CD14-positive monocyte (primary cell): Measurements from ENCODE around the gene CCR7. TPM values are rescaled to one million over a fixed set of nuclear protein-coding genes. Genes with fewer than 3 reads are reported as not detected.

Experiments
- DNase-seq, 3 donors: peaks; one replicate each; pipeline ENCODE4 v3.0.0-alpha.2; 2011 to 2022
- H2AFZ ChIP-seq: 2 replicates; pipeline ENCODE4 v1.6.0; 2012; ENCODE audit warnings: mild to moderate bottlenecking, low read depth, low read length, inconsistent platforms; ENCODE audit not compliant: insufficient read depth, poor library complexity, severe bottlenecking
- H3K27ac ChIP-seq, 2 donors: 1 replicate in 1 of 2; 2 replicates in 1 of 2; pipeline ENCODE4 v1.5.1; 2012 to 2013; ENCODE audit warnings: low read length in 2 of 2, control low read depth in 1 of 2, inconsistent platforms in 1 of 2, low read depth in 1 of 2, mild to moderate bottlenecking in 1 of 2
- H3K27me3 ChIP-seq, 2 donors: one replicate each; pipeline versions ENCODE4 v1.6.0 to v1.6.1; 2011 to 2013; ENCODE audit warnings: low read length in 2 of 2; ENCODE audit not compliant: control insufficient read depth in 2 of 2, insufficient read depth in 2 of 2
- H3K36me3 ChIP-seq, 2 donors: replicated peaks in 1 of 2; 1 replicate in 1 of 2; 2 replicates in 1 of 2; pipeline versions ENCODE4 v1.5.1 to v1.6.1; 2012 to 2013; ENCODE audit warnings: low read length in 2 of 2, control low read depth in 1 of 2, inconsistent platforms in 1 of 2, mild to moderate bottlenecking in 1 of 2; ENCODE audit not compliant: insufficient read depth in 2 of 2, control insufficient read depth in 1 of 2
- H3K4me1 ChIP-seq, 2 donors: 1 replicate in 1 of 2; 2 replicates in 1 of 2; pipeline versions ENCODE4 v1.5.1 to v1.6.1; 2012 to 2013; ENCODE audit warnings: low read length in 2 of 2, control low read depth in 1 of 2, inconsistent platforms in 1 of 2, mild to moderate bottlenecking in 1 of 2, moderate library complexity in 1 of 2; ENCODE audit not compliant: insufficient read depth in 2 of 2, control insufficient read depth in 1 of 2
- H3K4me2 ChIP-seq: replicated peaks from 2 replicates; pipeline ENCODE3; 2012; ENCODE audit warnings: low read length, moderate library complexity, mild to moderate bottlenecking; ENCODE audit not compliant: poor library complexity, severe bottlenecking; ENCODE audit errors: extremely low read depth
- H3K4me3 ChIP-seq, 3 experiments: fragments of 200-600 bp in 1 of 3; sonication (generic) in 1 of 3; replicated peaks in 1 of 3; 1 replicate in 2 of 3; 2 replicates in 1 of 3; pipeline ENCODE4 v1.5.1; 2011 to 2013; ENCODE audit warnings: low read length in 3 of 3, mild to moderate bottlenecking in 3 of 3, control low read depth in 2 of 3, low read depth in 2 of 3, inconsistent platforms in 1 of 3, moderate library complexity in 1 of 3
- H3K79me2 ChIP-seq: 2 replicates; pipeline ENCODE4 v1.6.0; 2012; ENCODE audit warnings: mild to moderate bottlenecking, control low read depth, inconsistent platforms, low read length, moderate library complexity; ENCODE audit not compliant: insufficient read depth
- H3K9ac ChIP-seq: 2 replicates; pipeline ENCODE4 v1.6.0; 2017; ENCODE audit warnings: low read length, mild to moderate bottlenecking; ENCODE audit not compliant: insufficient read depth, poor library complexity, severe bottlenecking
- H3K9me3 ChIP-seq, 2 donors: replicated peaks in 1 of 2; 1 replicate in 1 of 2; 2 replicates in 1 of 2; pipeline versions ENCODE4 v1.5.1 to v1.6.1; 2012 to 2013; ENCODE audit warnings: low read length in 2 of 2, control low read depth in 1 of 2; ENCODE audit not compliant: control insufficient read depth in 1 of 2, insufficient read depth in 1 of 2
- H4K20me1 ChIP-seq: 2 replicates; pipeline ENCODE4 v1.6.0; 2012; ENCODE audit warnings: mild to moderate bottlenecking, low read length, control low read depth, moderate library complexity; ENCODE audit not compliant: insufficient read depth
- H3K27ac Mint-ChIP-seq, 7 donors: one replicate each; pipeline ENCODE4 v1.8.0; 2020; ENCODE audit warnings: mild to moderate bottlenecking in 7 of 7, mixed read lengths in 7 of 7, moderate library complexity in 6 of 7, inconsistent platforms in 2 of 7
- H3K27me3 Mint-ChIP-seq, 3 donors: one replicate each; pipeline ENCODE4 v1.8.0; 2021 to 2022; ENCODE audit warnings: low read depth in 3 of 3, mild to moderate bottlenecking in 3 of 3, mixed read lengths in 3 of 3, moderate library complexity in 3 of 3, inconsistent platforms in 1 of 3
- H3K36me3 Mint-ChIP-seq, 2 donors: one replicate each; pipeline ENCODE4 v1.8.0; 2020; ENCODE audit warnings: mixed read lengths in 2 of 2, inconsistent platforms in 1 of 2, mild to moderate bottlenecking in 1 of 2
- H3K4me1 Mint-ChIP-seq: one replicate; pipeline ENCODE4 v1.8.0; 2020; ENCODE audit warnings: mild to moderate bottlenecking, mixed read lengths
- H3K4me3 Mint-ChIP-seq, 2 donors: one replicate each; pipeline ENCODE4 v1.8.0; 2020; ENCODE audit warnings: mild to moderate bottlenecking in 2 of 2, mixed read lengths in 2 of 2, moderate library complexity in 1 of 2
- H3K9me3 Mint-ChIP-seq, 7 donors: one replicate each; pipeline ENCODE4 v1.8.0; 2020 to 2022; ENCODE audit warnings: mixed read lengths in 7 of 7, mild to moderate bottlenecking in 6 of 7, moderate library complexity in 6 of 7, inconsistent platforms in 2 of 7
- WGBS: methylation state at CpG from one replicate; pipeline ENCODE4 v1.1.5; 2013; ENCODE audit warnings: missing lambda C conversion rate; ENCODE audit not compliant: insufficient coverage; 5-methylcytosine and 5-hydroxymethylcytosine counted together
- intact Hi-C, 2 donors: fragments of 100-400 bp; cut with micrococcal nuclease; formaldehyde crosslinking; loops; one replicate each; pipeline versions ENCODE4 v1.15.0 to v1.15.1; 2023
- polyA plus RNA-seq, 3 donors: library from polyadenylated mRNA; depleted of rRNA in 1 of 3; unstranded in 2 of 3; stranded (reverse) in 1 of 3; fragments of 300-500 nt in 2 of 3; fragments of >200 nt in 1 of 3; fragmentation: Illumina TruSeq in 2 of 3; gene quantifications; 1 replicate in 2 of 3; 2 replicates in 1 of 3; pipeline ENCODE4 v1.2.3, GENCODE V29; 2012 to 2021
- TF ChIP-seq, protein P1 (sequence below): fragments of 200-600 bp; IDR thresholded peaks from one replicate; pipeline ENCODE4 v1.8.0; 2022; ENCODE audit warnings: antibody characterized with exemption, mild to moderate bottlenecking

CCR7 gene
- polyA plus RNA-seq, 3 donors, result 0.15 to 2.1 (median 1.2) TPM

GRCh38 chr17:40550608-40551007, 14.7 kb downstream of the CCR7 start:
- Histone ChIP-seq H3K36me3 (no peaks in the 10 kb centered on the region), H3K9me3 (no peaks in the 10 kb centered on the region), H4K20me1 (no peaks in the 10 kb centered on the region), H3K27me3 (no peaks in the 10 kb centered on the region), H3K9ac (no peak overlapping the region), H3K4me3 (no peak overlapping the region), H3K27ac (no peak overlapping the region), H3K4me2 (no peak overlapping the region), H3K79me2 (no peaks in the 10 kb centered on the region), H3K4me1 (peaks cover 12 to 17% of the 10 kb centered on the region in 2 donors), H2AFZ (no peak overlapping the region)
- WGBS, result 100% methylated on average over 6 of the region's 8 CpGs
- TF ChIP-seq, protein P1, sequence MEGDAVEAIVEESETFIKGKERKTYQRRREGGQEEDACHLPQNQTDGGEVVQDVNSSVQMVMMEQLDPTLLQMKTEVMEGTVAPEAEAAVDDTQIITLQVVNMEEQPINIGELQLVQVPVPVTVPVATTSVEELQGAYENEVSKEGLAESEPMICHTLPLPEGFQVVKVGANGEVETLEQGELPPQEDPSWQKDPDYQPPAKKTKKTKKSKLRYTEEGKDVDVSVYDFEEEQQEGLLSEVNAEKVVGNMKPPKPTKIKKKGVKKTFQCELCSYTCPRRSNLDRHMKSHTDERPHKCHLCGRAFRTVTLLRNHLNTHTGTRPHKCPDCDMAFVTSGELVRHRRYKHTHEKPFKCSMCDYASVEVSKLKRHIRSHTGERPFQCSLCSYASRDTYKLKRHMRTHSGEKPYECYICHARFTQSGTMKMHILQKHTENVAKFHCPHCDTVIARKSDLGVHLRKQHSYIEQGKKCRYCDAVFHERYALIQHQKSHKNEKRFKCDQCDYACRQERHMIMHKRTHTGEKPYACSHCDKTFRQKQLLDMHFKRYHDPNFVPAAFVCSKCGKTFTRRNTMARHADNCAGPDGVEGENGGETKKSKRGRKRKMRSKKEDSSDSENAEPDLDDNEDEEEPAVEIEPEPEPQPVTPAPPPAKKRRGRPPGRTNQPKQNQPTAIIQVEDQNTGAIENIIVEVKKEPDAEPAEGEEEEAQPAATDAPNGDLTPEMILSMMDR, result no peak
- Mint-ChIP-seq H3K27ac (no peak overlapping the region), H3K4me3 (no peak overlapping the region), H3K9me3 (no peaks in the 10 kb centered on the region), H3K4me1 (peaks cover 25% of the 10 kb centered on the region), H3K27me3 (peaks cover 0 to 5% (median 2%) of the 10 kb centered on the region in 3 donors), H3K36me3 (no peaks in the 10 kb centered on the region)
- intact Hi-C loops, result no loop called here
- DNase-seq, result no peak

DNA sequence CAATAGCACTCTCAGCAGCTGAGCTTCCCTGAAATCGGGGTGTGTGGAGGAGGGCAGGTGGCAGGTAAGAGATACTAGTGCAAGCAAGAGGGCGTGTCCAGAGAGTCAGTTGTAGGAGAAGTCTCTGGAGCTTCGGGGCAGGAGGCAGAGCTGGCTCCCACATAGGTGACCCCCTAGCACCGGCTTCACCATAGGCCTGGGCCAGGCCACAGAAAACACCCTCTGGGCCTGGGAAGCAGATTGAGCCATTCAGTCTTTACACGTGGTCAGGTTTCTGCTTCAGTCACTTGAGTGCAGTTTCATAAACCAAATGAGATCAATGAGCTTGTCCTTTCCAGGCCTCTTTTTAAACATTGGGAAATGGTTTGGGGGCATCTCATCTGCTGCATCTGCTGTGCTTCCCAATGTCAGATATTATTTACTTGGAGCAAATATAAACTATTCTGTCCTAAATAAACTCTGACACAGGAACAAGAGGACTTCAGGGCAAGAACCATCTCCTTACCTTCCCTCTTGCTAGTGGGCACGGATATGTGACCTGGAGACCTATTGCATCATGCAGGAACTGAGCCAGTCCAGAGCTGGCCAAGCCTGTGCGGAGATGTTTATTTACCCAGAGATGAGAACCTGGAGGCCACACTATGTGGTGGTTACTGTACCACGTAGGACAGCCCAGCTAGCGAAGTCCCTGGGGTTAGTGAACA, 16.1 kb downstream of the CCR7 start:
- Mint-ChIP-seq H3K36me3 (no peaks in the 10 kb centered on the region), H3K27me3 (peaks cover 0 to 7% (median 3%) of the 10 kb centered on the region in 3 donors), H3K4me1 (peaks cover 21% of the 10 kb centered on the region), H3K4me3 (no peak overlapping the region), H3K27ac (no peak overlapping the region), H3K9me3 (no peaks in the 10 kb centered on the region)
- H3K79me2 ChIP-seq, result no peaks in the 10 kb centered on the region
- no peaks in the 10 kb centered on the region for H4K20me1 ChIP-seq
- DNase-seq, result no peak
- H3K27ac ChIP-seq, result no peak overlapping the region
- H3K27me3 ChIP-seq, result no peaks in the 10 kb centered on the region
- H3K4me1 ChIP-seq, result peaks cover 8 to 11% of the 10 kb centered on the region in 2 donors
- no peak overlapping the region for H2AFZ ChIP-seq
- intact Hi-C loops, result no loop called here
- H3K4me3 ChIP-seq, result no peak overlapping the region
- WGBS, result 88% methylated on average over 6 of the region's 9 CpGs
- H3K4me2 ChIP-seq, result no peak overlapping the region
- H3K9ac ChIP-seq, result no peak overlapping the region
- H3K36me3 ChIP-seq, result no peaks in the 10 kb centered on the region
- TF ChIP-seq, protein P1, result no peak
- no peaks in the 10 kb centered on the region for H3K9me3 ChIP-seq
